ENCODE measurements around the gene DMGDH. TPM values are rescaled to one million over a fixed set of nuclear protein-coding genes. Genes with fewer than 3 reads are reported as not detected.

The DMGDH gene
- total RNA-seq, 1 experiment from 2014 or later, result not detected

DNA sequence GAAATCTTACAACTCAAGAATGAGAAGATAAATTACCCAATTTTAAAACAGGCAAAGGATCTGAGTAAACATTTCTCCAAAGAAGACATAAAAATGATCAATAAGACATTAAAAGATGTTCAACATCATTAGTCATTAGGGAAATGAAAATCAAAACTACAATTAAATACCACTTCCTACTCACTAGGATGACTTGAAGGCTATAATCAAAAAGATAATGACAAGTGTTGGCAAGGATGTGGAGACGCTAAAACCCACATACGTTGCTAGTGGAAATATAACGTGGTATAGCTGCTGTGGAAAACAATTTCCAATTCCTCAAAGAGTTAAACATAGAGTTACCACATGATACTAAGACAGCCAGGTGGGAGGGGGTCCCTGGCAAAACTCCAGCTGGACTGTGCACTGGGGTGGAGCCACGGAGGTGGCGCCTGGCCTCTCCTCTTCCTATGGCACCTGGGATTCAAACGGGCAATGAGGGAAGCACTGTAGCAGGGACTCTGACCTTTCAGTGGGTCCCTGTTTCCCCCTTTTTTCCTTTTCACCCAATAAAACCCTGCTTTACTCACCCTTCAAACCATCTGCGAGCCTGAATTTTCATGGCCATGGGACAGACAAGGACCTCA lies 90.2 kb downstream of the DMGDH start:
- WGBS (ENCODE audit: extremely low coverage, insufficient read length, low lambda C conversion rate), result no CpG with 5 or more reads among the region's 7 CpGs
- Histone ChIP-seq H3K23me2 (ENCODE audit: insufficient read length, low read depth, low read length, poor library complexity, severe bottlenecking) (no peaks in the 10 kb centered on the region), H3K4me1 (ENCODE audit: insufficient read depth, low read length) (peaks cover 8% of the 10 kb centered on the region; the same call in 1 of the 2 replicates), H4K20me1 (ENCODE audit: control insufficient read depth, insufficient read depth, insufficient read length) (no peaks in the 10 kb centered on the region), H3K4ac (ENCODE audit: low read depth, low read length) (no peak overlapping the region), H3K56ac (ENCODE audit: insufficient read length, low read depth, low read length) (no peak overlapping the region), H4K91ac (ENCODE audit: insufficient read length, low read depth, low read length) (no peak overlapping the region), H2BK20ac (ENCODE audit: low read depth, low read length, poor library complexity, severe bottlenecking) (no peak overlapping the region), H3K23ac (ENCODE audit: insufficient read length, low read depth, low read length) (no peak overlapping the region), H3K9me3 (ENCODE audit: control insufficient read depth, low read depth, low read length) (no peaks in the 10 kb centered on the region), H3K9ac (ENCODE audit: extremely low read depth, insufficient read length, low read length) (no peak overlapping the region), H3K79me1 (ENCODE audit: insufficient read depth, low read depth, low read length, poor library complexity, severe bottlenecking) (no peaks in the 10 kb centered on the region), H3K4me2 (ENCODE audit: insufficient read depth, insufficient read length, low read length) (no peak overlapping the region), H3K18ac (ENCODE audit: insufficient read length, low read depth, low read length) (no peak overlapping the region), H2BK120ac (ENCODE audit: low read depth, low read length, poor library complexity, severe bottlenecking) (no peak overlapping the region), H3K79me2 (ENCODE audit: insufficient read depth, low read length) (no peaks in the 10 kb centered on the region), H2BK15ac (ENCODE audit: low read depth, low read length) (no peak overlapping the region), H2BK12ac (ENCODE audit: insufficient read length, low read depth, low read length) (no peak overlapping the region), H4K5ac (ENCODE audit: insufficient read length, low read depth, low read length) (no peak overlapping the region), H2AFZ (ENCODE audit: low read length) (no peak overlapping the region), H2AK5ac (ENCODE audit: insufficient read length, low read length) (no peak overlapping the region), H3K27ac (ENCODE audit: insufficient read length, low read depth, low read length) (no peak overlapping the region), H4K8ac (replicated peaks; ENCODE audit: insufficient read length, low read depth, low read length) (no peak overlapping the region), H2BK5ac (ENCODE audit: insufficient read length, low read length) (no peak overlapping the region), H3K14ac (ENCODE audit: insufficient read depth, low read length) (no peak overlapping the region), H3K27me3 (ENCODE audit: insufficient read depth, low read length) (no peaks in the 10 kb centered on the region), H3T11ph (ENCODE audit: low read length) (no peak overlapping the region)
- no peak for DNase-seq
- H3K36me3 Mint-ChIP-seq (ENCODE audit: insufficient read depth in 1 of 3, low read depth in 3 of 3), result no peaks in the 10 kb centered on the region
- TF ChIP-seq, protein P1, sequence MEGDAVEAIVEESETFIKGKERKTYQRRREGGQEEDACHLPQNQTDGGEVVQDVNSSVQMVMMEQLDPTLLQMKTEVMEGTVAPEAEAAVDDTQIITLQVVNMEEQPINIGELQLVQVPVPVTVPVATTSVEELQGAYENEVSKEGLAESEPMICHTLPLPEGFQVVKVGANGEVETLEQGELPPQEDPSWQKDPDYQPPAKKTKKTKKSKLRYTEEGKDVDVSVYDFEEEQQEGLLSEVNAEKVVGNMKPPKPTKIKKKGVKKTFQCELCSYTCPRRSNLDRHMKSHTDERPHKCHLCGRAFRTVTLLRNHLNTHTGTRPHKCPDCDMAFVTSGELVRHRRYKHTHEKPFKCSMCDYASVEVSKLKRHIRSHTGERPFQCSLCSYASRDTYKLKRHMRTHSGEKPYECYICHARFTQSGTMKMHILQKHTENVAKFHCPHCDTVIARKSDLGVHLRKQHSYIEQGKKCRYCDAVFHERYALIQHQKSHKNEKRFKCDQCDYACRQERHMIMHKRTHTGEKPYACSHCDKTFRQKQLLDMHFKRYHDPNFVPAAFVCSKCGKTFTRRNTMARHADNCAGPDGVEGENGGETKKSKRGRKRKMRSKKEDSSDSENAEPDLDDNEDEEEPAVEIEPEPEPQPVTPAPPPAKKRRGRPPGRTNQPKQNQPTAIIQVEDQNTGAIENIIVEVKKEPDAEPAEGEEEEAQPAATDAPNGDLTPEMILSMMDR (conservative IDR thresholded peaks at IDR 0.05), result no peak
- no peaks in the 10 kb centered on the region for H3K27me3 Mint-ChIP-seq (ENCODE audit: low read depth)
- no peak overlapping the region for H3K27ac Mint-ChIP-seq
- H3K4me3 Mint-ChIP-seq, result no peak overlapping the region
- H3K9me3 Mint-ChIP-seq, result no peaks in the 10 kb centered on the region
- peaks cover 28 to 30% of the 10 kb centered on the region in 2 experiments for H3K4me1 Mint-ChIP-seq

All from H9 (cell line).